GM21447 (cell line): ENCODE data around the gene ARHGAP6.
A peak's percentile ranks its signal among the peaks of the same experiment; 100 is the strongest.
"Not testable (repeated sequence)": the region's sequence is repeated elsewhere in the genome, so short reads cannot be mapped to it uniquely, and the experiment has no call there.

Experiments used
- ATAC-seq: cut with Tn5 transposase; IDR thresholded peaks from one replicate; pipeline ENCODE4 v1.9.1; 2021; ENCODE audit not compliant: unreplicated experiment

Gene ARHGAP6

DNA sequence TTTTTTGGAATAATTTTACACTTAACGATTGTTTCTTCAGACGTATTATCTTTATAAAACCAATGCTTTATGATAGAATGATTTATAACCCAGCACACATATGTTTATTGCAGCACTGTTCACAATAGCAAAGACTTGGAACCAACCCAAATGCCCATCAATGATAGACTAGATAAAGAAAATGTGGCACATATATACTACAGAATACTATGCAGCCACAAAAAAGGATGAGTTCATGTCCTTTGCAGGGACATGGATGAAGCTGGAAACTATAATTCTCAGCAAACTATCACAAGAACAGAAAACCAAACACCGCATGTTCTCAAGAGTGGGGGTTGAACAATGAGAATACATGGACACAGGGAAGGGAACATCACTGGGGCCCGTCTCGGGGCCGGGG is 542.6 kb downstream of the ARHGAP6 start:
- ATAC-seq, result not testable (repeated sequence)

DNA sequence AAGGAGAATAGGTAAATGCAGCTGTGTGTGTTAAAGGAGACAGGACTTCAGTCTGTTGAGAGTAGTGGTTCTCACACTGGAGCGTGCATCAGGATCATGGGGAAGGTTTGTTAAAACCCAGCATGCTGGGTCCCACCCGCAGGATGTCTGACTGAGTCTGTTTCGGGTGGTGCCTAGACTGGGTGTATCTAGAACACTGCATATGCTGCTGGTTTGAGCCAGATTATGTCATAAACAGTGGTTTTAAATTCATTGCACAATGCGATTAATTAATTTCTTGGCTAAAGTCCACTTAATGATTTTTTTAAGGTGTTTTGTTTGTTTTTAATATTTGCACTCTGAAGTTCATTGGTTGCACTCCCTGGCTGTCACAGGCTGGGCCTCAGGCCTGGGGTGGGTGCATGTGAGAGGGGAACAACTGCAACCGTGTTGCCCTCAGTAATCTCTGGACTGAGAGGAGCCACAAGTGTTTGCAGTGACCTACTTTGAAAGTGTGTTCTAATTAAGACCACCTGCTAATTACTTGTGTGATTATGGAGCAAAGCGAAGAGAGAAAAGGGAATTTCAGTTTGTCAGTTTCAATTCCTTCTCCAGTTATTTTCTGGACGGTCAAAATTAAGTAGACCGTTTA is 546.3 kb downstream of the ARHGAP6 start:
- no peak for ATAC-seq

DNA sequence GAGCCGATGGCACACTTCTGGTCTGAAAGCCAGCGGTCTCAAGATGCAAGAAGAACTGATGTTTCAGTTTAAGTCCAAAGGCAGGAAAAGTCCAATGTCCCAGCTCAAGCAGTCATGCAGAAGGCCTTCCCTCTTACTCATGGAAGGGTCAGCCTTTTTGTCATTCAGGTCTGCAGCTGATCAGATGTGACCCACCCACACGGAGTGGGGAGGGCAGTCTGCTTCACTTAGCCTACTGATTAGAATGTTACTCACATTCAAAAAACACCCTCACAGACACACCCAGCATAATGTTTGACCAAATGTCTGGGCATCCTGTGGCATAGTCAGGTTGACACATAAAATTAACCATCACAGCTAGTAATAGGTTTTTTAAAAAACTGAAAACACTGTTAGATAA is 548.0 kb downstream of the ARHGAP6 start:
- no peak for ATAC-seq

DNA sequence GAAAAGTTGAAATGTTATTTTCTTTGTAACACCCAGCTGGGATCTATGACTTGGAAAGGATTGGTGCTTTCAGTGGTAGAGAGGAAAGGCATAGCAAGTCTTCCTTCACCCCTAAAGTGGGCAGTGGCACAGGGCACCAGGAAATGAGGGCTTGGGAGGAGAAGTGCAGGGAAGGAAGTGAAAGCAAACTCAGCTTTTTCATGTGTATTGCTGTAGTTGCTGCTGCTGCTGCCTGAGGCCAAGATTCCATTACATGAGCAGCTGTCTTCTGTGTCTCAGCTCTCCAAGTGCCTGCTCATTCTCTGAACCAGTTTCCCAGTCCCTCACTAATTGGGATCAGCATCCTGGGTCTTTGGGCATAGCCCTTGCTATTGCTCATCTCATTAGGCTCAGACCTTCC is 552.0 kb downstream of the ARHGAP6 start:
- ATAC-seq, result no peak

DNA sequence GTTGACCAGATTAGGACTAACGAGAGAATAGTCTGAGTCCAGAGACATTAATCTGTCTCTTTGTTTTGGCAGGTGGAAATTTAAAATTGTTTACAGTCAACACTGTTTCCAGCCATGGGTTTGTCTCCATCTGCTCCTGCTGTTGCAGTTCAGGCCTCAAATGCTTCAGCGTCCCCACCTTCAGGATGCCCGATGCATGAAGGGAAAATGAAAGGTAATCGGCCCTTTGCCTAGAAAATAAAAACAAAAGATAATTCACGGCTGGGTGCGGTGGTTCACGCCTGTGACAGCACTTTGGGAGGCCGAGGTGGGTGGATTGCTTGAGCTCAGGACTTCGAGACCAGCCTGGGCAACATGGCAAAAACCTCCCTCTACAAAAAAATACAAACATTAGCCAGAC is 553.8 kb downstream of the ARHGAP6 start:
- no peak for ATAC-seq

DNA sequence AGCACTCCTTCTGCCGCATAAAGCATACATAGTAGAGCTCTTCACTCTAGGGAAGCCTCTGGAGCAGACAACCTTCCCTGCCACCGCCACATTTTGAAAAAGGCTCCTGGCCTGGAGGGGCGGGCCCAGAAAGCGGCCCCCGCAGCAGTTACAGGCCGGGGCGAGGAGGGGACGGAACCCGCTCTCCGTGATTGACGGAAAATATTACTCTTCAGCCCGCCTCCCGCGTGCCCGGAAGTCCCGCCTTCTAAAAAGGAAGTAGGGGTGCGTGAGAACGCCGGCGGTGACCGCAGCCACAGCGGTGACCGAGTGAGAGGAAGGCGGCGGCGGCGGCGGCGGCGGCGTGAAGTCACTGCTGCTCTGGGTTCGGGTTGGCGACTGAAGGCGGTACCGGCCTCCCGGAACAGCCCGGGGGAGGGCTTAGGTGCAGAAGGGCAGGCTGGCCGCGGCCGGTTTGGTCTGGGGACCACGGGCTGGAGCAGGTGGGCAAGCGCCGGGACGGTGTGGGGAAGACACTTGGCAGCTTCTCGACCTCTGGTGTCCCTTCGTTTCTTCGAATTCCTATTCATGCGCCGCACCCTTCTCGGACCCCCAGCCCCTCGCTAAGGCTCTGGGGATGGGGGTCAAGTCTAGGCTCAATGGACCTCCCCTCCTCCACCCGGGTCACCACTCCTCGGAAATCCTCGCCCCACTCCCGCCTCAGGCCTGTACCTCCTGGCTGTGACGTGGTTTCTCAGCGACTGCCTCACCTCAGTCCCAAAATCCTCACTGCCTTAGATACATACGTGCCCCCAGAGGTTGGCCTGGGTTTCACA is 554.5 kb downstream of the ARHGAP6 start, which contains the start of gene HCCS:
Gene HCCS (plus strand): TSS at position 296 of the 815 bp plus-strand sequence. CDS start 729 bp downstream, outside the sequence.
- peak; percentile 92 for ATAC-seq

DNA sequence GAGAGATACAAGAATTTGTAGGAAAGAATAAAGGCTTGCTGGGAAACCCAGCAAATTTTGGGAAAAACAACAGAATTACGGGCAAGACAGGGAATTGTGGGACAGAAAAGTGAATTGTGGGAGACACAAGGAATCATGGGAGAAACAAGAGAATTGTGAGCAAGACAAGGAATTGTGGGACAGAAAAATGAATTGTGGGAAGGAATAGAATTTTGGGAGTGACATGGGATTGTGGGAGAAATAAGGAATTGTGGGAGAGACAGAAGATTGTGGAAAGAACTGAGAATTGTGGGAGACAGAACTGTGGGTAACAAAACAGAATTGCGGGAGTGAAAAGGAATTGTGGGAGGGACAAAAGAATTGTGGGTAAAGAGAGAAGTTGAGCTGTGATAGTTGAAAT is 555.8 kb downstream of the ARHGAP6 start:
- no peak for ATAC-seq

DNA sequence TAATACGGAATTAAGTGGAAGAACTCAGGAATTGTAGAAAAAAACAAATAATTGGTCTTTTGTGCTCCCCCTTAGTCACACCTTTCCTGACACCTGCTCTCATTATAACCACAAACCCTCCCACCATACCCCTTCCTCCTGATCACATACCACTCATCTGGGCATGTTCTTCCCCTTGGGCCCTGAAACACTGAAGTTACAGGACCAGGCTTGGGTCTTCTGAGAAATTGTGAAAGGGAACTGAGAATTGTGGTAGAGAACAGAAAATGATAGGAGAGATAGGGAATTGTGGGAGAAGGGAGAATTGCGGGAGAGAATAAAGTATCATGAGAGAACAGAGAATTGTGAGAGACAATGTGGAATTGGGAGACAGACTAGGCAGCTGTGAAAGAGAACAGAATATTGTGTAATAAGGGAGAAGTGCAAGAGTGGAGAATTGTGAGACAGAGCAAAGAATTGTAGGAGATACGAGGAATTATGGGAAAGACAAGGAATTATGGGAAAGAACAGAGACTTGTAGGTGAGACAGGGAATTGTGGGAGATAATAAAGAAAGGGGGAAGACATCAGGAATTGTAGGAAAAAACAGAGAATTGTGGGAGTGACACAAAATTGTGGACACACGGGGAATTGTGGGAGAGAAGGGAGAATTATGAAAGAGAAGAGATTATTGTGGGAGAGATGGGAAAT is 557.3 kb downstream of the ARHGAP6 start:
- no peak for ATAC-seq

DNA sequence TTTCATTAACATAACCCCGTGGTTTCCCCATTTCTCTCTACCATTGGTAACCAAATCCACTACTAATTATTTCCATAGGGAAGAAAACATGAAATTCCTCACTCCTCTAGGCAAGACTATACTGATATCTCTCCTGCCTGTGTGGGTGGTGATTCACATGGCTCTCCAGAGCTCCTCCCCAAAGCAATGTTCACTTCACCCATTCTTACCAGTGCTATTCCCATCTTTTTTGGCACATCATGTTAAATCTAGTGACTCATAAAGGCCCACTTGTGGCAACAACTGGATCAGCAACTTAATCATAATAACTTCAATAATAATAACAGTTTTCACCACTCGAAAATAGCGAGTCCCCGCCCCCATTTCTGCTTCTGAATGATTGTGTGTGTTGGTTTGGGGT is 560.6 kb downstream of the ARHGAP6 start:
- no peak for ATAC-seq

DNA sequence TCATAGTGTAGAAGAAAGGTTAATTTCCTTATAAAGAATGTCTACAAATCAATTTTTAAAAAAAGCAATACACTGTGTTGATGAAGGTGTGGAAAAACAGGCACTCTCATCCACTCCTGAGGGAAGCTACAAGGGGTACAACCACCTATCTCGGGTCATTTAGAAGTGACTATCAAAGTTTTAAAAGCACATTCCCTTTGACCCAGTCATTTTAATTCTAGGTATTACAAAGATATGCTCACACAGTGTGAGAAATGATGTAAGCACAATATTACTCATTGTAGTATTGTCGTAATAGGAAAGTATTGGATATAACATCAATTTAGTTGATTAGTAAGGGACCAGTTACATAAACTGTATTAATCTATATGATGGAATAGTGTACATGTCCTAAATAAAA is 562.0 kb downstream of the ARHGAP6 start:
- no peak for ATAC-seq

DNA sequence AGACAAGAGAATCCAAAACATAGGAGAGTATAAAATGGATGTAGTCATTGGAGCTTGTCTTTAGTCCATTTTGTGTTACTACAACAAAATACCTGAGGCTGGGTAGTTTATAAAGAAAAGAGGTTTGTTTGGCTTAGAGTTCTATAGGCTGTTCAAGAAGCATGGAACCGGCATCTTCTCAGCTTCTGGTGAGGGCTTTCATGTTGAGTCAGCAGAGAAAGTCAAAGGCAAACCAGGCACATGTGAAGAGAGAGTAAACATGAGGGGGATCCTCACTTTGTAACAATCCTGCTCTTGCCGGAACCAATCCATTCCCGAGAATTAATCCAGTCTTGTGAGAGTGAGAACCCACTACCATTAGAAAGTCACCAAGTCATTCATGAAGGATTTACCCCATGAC is 562.7 kb downstream of the ARHGAP6 start:
- no peak for ATAC-seq

DNA sequence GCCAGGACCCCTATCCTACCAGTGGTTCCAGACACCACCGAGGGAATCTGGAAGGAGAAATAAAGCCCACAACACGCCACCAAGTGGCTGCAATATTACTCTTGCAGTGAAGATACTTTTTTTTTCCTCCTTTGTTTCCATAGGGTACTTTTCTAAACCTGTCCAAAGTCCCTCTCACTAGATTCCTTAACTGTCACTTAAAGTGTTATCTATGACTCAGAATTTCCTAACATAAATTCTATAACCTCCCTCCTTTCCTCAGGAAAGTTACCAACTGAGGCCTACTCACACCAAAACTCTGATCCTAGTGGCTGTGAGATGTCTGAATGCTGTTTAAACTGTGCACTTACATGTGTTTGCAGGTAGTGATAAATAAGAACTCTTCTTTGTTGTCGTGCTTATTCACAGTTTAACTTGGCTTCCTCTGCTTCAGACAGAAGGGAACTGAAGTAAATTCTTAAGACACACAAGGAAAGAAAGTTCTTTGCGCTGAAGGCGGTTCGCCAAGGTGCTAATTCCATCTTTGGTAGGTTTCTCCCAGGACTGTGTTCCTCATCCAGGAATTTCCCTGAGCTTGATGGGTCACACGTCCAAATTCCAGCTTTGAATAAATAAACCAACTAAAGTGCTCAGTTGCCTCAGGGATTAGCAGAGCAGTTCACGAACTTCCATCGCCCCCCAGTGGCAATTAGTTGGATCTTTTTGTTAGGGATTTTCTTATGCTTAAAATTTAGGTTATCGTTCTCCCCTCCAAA is 565.3 kb downstream of the ARHGAP6 start:
- ATAC-seq, result no peak

DNA sequence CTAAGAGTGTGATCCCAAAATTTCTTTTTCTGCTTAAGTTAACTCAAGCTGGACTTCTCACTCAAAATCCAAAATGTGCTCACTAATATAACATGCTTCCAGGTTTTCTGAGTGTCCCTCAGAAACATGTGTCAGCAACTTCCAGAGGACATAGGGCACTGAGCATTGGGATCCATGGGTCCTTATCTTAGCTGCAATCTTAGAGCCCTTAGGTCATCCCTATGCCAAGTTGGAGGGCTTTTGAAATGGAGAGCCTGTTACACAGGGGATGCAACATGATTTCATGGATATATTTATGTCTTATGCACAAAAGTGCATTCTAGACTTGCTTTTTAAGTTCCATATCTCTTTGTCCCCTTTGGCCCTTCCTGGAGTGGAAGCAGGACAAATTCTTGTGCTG is 566.3 kb downstream of the ARHGAP6 start:
- ATAC-seq, result no peak

DNA sequence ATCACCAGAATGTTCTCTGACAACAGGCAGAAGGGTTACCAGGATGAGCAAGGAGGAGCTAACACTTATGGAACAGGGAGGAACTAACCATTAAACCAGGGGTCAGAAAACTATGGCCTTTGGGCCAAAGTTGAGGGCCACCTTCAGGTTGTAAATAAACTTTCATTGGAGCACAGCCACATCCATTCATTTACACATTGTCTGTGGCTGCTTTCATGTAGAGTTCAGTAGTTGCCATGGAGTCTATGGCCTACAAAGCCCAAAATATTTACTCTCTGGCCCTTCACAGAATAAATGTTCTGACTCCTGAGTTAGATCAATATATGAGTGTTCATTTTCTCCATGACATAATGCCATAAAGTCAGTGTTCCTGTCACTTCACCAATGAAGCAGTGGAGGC is 567.8 kb downstream of the ARHGAP6 start:
- ATAC-seq, result no peak

DNA sequence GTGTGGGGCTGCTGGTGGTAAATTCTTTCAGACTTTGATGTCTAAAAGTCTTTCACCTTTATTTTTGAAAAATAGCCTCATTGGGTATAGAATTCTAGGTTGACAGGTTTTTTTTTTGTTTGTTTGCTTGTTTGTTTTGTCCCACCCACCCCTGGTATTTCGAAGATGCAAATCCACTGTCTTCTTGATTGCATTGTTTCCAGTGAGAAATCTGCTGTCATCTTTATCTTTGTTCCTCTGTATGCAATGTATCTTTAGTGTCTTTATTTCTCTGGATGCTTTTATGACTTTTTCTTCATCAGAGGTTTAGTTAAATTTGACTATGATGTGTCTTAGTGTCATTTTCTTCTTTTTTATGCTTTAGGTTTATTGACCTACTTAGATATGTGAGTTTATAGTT is 575.9 kb downstream of the ARHGAP6 start:
- no peak for ATAC-seq
